Smooth muscle cell (in vitro differentiated cells): ENCODE data around the gene NHLRC4. TPM values are rescaled to one million over a fixed set of nuclear protein-coding genes. Genes with fewer than 3 reads are reported as not detected.

Source experiments
- DNase-seq: peaks from one replicate; lab custom pipeline; 2025; ENCODE audit not compliant: unreplicated experiment; lab: John Stamatoyannopoulos, UW
- H2AFZ ChIP-seq: fragments of 200-600 bp; sonication (generic); 2 replicates; pipeline ENCODE4 v1.6.0; 2016; ENCODE audit warnings: antibody characterized with exemption, low read depth, mild to moderate bottlenecking
- H3F3A ChIP-seq: fragments of 200-600 bp; sonication (generic); 2 replicates; pipeline ENCODE4 v1.6.0; 2017; ENCODE audit warnings: antibody characterized with exemption, low read depth
- H3K27ac ChIP-seq: fragments of 200-600 bp; sonication (generic); 2 replicates; pipeline ENCODE4 v1.5.1; 2016; ENCODE audit warnings: low read depth, mild to moderate bottlenecking
- H3K27me3 ChIP-seq: fragments of 200-600 bp; sonication (generic); 2 replicates; pipeline ENCODE4 v1.6.1; 2016; ENCODE audit warnings: low read depth, mild to moderate bottlenecking
- H3K36me3 ChIP-seq: fragments of 200-600 bp; sonication (generic); 2 replicates; pipeline ENCODE4 v1.5.1; 2016; ENCODE audit warnings: low read depth
- H3K4me1 ChIP-seq: fragments of 200-600 bp; sonication (generic); 2 replicates; pipeline ENCODE4 v1.5.1; 2016; ENCODE audit warnings: low read depth
- H3K4me2 ChIP-seq: fragments of 200-600 bp; sonication (generic); 2 replicates; pipeline ENCODE4 v1.6.0; 2016; ENCODE audit warnings: mild to moderate bottlenecking
- H3K4me3 ChIP-seq: fragments of 200-600 bp; sonication (generic); 2 replicates; pipeline ENCODE4 v1.5.1; 2016; ENCODE audit warnings: mild to moderate bottlenecking
- H3K79me2 ChIP-seq: fragments of 200-600 bp; sonication (generic); 2 replicates; pipeline ENCODE4 v1.6.0; 2016; ENCODE audit warnings: low read depth, mild to moderate bottlenecking
- H3K9ac ChIP-seq: fragments of 200-600 bp; sonication (generic); 2 replicates; pipeline ENCODE4 v1.6.0; 2016; ENCODE audit warnings: low read depth
- H3K9me3 ChIP-seq: fragments of 200-600 bp; sonication (generic); replicated peaks from 2 replicates; pipeline ENCODE4 v1.5.1; 2016; ENCODE audit warnings: low read depth
- H4K20me1 ChIP-seq: fragments of 200-600 bp; sonication (generic); 2 replicates; pipeline ENCODE4 v1.6.0; 2016; ENCODE audit warnings: low read depth
- WGBS: methylation state at CpG from one replicate; pipeline ENCODE4 v1.1.7; 2016; ENCODE audit warnings: low lambda C conversion rate; 5-methylcytosine and 5-hydroxymethylcytosine counted together
- polyA plus RNA-seq: library from polyadenylated mRNA; unstranded; fragments of >200 nt; fragmentation: Nextera tagmentation; extraction: Ambion mirVana; gene quantifications from 2 replicates; pipeline ENCODE4 v1.2.1, GENCODE V29; 2016
- total RNA-seq: library from RNA; depleted of rRNA; stranded (reverse); fragments of >200 nt; gene quantifications from 2 replicates; pipeline ENCODE4 v1.2.3, GENCODE V29; 2014
- TF ChIP-seq, protein P1 (sequence below): fragments of 200-600 bp; sonication (generic); IDR thresholded peaks from 2 replicates; pipeline ENCODE4 v1.5.1; 2017; ENCODE audit warnings: borderline replicate concordance, mild to moderate bottlenecking, antibody characterized with exemption; ENCODE audit not compliant: insufficient read depth, poor library complexity, severe bottlenecking

Gene NHLRC4
- total and polyA plus RNA-seq, 2 experiments from 2014 or later: 0.18 to 0.85 TPM

DNA sequence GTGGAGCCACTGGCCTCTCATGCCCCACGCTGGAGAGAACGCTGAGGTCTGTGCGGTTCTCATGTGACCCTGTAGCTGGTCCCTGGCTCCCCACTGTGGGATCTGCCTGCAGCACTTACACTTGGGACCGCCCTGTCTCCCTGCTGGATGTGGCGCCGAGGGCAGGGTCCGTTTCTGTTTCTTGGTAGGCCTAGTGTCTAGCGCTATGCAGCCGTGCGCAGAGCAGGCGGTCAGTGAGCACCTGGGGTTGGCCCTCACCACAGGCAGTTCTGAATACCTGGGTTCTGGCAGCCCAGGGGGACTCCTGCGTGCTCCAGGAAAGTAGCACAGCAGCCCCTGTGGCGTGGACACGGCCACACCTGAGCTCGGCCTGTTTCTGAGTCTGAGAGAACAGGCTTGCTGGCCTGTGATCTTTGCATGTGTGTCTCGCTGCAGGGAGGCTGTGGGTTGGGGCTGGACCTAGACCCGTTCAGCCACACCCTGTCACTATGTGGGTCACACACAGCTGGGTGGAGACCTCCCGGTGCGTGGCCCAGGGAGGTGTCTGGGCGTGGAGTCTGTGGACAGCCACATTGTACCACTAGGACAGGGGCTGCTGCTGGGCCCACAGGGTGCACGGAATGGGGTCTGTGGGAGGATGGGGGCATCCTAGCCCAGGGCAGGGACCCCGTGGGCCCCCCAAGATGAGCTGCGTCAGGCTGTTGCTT lies 36.5 kb upstream of the NHLRC4 start:
- WGBS: 97% methylated on average over 23 of the region's 23 CpGs

GRCh38 chr16:531494-532125 lies 35.2 kb upstream of the NHLRC4 start:
- Histone ChIP-seq H2AFZ (no peak overlapping the region), H3K27ac (no peak overlapping the region), H3K36me3 (no peaks in the 10 kb centered on the region), H3K9ac (no peak overlapping the region), H3K27me3 (no peaks in the 10 kb centered on the region), H3K4me3 (no peak overlapping the region), H3K9me3 (no peaks in the 10 kb centered on the region), H3K79me2 (peaks cover 78% of the 10 kb centered on the region), H3K4me1 (peaks cover 14% of the 10 kb centered on the region), H3F3A (no peaks in the 10 kb centered on the region), H4K20me1 (peaks cover 80% of the 10 kb centered on the region), H3K4me2 (no peak overlapping the region)
- 99% methylated on average over 15 of the region's 16 CpGs for WGBS
- TF ChIP-seq, protein P1, sequence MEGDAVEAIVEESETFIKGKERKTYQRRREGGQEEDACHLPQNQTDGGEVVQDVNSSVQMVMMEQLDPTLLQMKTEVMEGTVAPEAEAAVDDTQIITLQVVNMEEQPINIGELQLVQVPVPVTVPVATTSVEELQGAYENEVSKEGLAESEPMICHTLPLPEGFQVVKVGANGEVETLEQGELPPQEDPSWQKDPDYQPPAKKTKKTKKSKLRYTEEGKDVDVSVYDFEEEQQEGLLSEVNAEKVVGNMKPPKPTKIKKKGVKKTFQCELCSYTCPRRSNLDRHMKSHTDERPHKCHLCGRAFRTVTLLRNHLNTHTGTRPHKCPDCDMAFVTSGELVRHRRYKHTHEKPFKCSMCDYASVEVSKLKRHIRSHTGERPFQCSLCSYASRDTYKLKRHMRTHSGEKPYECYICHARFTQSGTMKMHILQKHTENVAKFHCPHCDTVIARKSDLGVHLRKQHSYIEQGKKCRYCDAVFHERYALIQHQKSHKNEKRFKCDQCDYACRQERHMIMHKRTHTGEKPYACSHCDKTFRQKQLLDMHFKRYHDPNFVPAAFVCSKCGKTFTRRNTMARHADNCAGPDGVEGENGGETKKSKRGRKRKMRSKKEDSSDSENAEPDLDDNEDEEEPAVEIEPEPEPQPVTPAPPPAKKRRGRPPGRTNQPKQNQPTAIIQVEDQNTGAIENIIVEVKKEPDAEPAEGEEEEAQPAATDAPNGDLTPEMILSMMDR: no peak
- no peak for DNase-seq

More for the DNA sequence above, 36.5 kb upstream of the NHLRC4 start:
- H3K4me1 ChIP-seq: peaks cover 25% of the 10 kb centered on the region
- H3K4me2 ChIP-seq: no peak overlapping the region
- H3K79me2 ChIP-seq: peaks cover 69% of the 10 kb centered on the region
- no peaks in the 10 kb centered on the region for H3K36me3 ChIP-seq
- H3K9ac ChIP-seq: no peak overlapping the region
- no peak for DNase-seq
- no peak overlapping the region for H2AFZ ChIP-seq
- H3F3A ChIP-seq: peaks cover 1% of the 10 kb centered on the region
- TF ChIP-seq, protein P1: no peak
- H3K27ac ChIP-seq: no peak overlapping the region
- H3K4me3 ChIP-seq: no peak overlapping the region
- peaks cover 76% of the 10 kb centered on the region for H4K20me1 ChIP-seq
- H3K27me3 ChIP-seq: no peaks in the 10 kb centered on the region
- H3K9me3 ChIP-seq: no peaks in the 10 kb centered on the region

GRCh38 chr16:533391-534123 lies 33.2 kb upstream of the NHLRC4 start:
- TF ChIP-seq, protein P1: no peak
- Histone ChIP-seq H3K36me3 (no peaks in the 10 kb centered on the region), H4K20me1 (peaks cover 96% of the 10 kb centered on the region), H3K4me3 (no peak overlapping the region), H3F3A (no peaks in the 10 kb centered on the region), H3K27me3 (no peaks in the 10 kb centered on the region), H3K9me3 (no peaks in the 10 kb centered on the region), H3K79me2 (peaks cover 80% of the 10 kb centered on the region), H3K4me2 (no peak overlapping the region), H2AFZ (no peak overlapping the region), H3K9ac (no peak overlapping the region), H3K4me1 (peaks cover 10% of the 10 kb centered on the region), H3K27ac (no peak overlapping the region)
- WGBS: 91% methylated on average over 30 of the region's 30 CpGs
- no peak for DNase-seq
